Osteoblast (primary cell): ENCODE data around the gene CBLN3. TPM values are rescaled to one million over a fixed set of nuclear protein-coding genes. Genes with fewer than 3 reads are reported as not detected.
A peak's percentile ranks its signal among the peaks of the same experiment; 100 is the strongest.

Experiments
- DNase-seq: peaks from one replicate; pipeline ENCODE4 v3.0.0; 2011; ENCODE audit warnings: low spot score, mixed read lengths; ENCODE audit not compliant: insufficient read length; ENCODE audit errors: missing footprints
- H2AFZ ChIP-seq: 2 replicates; pipeline ENCODE4 v1.6.0; 2011; ENCODE audit warnings: mild to moderate bottlenecking, low read length
- H3K27ac ChIP-seq: 2 replicates; pipeline ENCODE4 v1.5.1; 2011; ENCODE audit warnings: mild to moderate bottlenecking, low read depth, low read length, moderate library complexity
- H3K27me3 ChIP-seq: 2 replicates; pipeline ENCODE4 v1.6.0; 2012; ENCODE audit warnings: mild to moderate bottlenecking, control low read depth, inconsistent platforms, low read length, moderate library complexity; ENCODE audit not compliant: insufficient read depth
- H3K36me3 ChIP-seq: 2 replicates; pipeline ENCODE4 v1.5.1; 2011; ENCODE audit warnings: mild to moderate bottlenecking, low read length, control low read depth, moderate library complexity; ENCODE audit not compliant: insufficient read depth
- H3K4me1 ChIP-seq: 2 replicates; pipeline ENCODE4 v1.5.1; 2011; ENCODE audit warnings: mild to moderate bottlenecking, low read length, control low read depth, moderate library complexity; ENCODE audit not compliant: insufficient read depth
- H3K4me2 ChIP-seq: 2 replicates; pipeline ENCODE4 v1.6.0; 2011; ENCODE audit warnings: mild to moderate bottlenecking, low read length; ENCODE audit not compliant: insufficient read depth
- H3K4me3 ChIP-seq: fragments of 200-600 bp; sonication (generic); 3 replicates; pipeline ENCODE4 v1.5.1; 2012; ENCODE audit warnings: mild to moderate bottlenecking, low read length, inconsistent platforms; ENCODE audit not compliant: insufficient read depth
- H3K79me2 ChIP-seq: 2 replicates; pipeline ENCODE4 v1.6.0; 2012; ENCODE audit warnings: mild to moderate bottlenecking, low read length, control low read depth, inconsistent platforms; ENCODE audit not compliant: insufficient read depth
- H3K9me3 ChIP-seq: 2 replicates; pipeline ENCODE4 v1.5.1; 2011; ENCODE audit warnings: low read depth, low read length, control low read depth
- H4K20me1 ChIP-seq: 2 replicates; pipeline ENCODE4 v1.6.0; 2012; ENCODE audit warnings: mild to moderate bottlenecking, low read length, control low read depth; ENCODE audit not compliant: insufficient read depth
- total RNA-seq: library from RNA; depleted of rRNA; stranded (reverse); fragments of >200 nt; gene quantifications from 2 replicates; pipeline ENCODE4 v1.2.3, GENCODE V29; 2012
- TF ChIP-seq, protein P1 (sequence below): IDR thresholded peaks from 2 replicates; pipeline ENCODE4 v1.5.1; 2011; ENCODE audit warnings: mild to moderate bottlenecking, low read depth, low read length, moderate library complexity; ENCODE audit errors: extremely low read depth

CBLN3 gene
- total RNA-seq, 1 donor: 4.0 TPM

DNA sequence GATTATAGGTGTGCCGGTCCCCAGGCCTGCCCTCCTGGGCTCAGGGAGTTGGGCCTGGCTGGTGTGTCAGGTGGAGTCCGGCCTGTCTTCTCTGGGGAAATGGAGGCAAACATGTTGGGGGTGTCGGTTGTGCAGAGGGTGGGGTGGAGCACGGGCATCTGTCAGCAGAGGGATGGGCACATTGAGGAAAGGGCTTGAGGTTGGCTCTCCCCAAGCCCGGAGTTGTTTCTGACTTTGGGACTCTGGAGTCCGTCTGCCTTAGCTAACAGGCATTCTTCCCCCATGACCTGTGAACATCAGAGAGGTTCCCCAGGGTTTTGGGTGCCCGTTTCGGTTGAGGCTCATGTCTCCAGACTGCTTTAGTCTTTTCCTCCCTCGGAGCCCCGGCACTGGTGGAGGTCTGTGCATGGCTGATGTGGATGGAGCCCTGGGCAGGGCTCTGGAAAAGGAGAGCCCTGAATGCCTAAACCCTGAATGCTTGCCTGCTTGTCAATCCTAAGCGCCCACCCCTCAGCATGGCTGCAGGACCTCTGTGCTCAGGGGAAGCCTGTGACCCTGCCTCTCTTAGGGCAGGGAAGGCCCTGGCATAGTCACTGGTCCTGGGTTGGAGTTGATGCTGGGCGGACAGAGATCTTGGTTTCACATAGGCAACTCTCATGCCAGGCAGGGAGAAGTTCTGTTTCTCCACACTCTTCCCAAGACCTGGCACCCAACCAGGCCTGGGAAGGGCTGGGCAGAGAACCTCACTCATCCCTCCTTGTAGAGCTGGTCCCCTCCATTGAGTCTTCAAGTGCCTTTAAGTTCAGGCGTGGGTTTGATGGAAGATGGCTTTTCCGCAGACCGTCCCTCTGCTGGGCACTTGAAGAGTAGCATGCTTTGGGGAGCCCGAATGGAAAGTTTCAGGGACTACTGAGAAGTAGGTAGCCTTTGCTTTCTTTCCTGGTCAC, 17.8 kb downstream of the CBLN3 start:
- H3K27ac ChIP-seq: no peak overlapping the region
- peak; percentile 93 for DNase-seq
- no peaks in the 10 kb centered on the region for H3K36me3 ChIP-seq
- no peak overlapping the region for H2AFZ ChIP-seq
- no peaks in the 10 kb centered on the region for H3K79me2 ChIP-seq
- H3K4me1 ChIP-seq: no peaks in the 10 kb centered on the region
- TF ChIP-seq, protein P1, sequence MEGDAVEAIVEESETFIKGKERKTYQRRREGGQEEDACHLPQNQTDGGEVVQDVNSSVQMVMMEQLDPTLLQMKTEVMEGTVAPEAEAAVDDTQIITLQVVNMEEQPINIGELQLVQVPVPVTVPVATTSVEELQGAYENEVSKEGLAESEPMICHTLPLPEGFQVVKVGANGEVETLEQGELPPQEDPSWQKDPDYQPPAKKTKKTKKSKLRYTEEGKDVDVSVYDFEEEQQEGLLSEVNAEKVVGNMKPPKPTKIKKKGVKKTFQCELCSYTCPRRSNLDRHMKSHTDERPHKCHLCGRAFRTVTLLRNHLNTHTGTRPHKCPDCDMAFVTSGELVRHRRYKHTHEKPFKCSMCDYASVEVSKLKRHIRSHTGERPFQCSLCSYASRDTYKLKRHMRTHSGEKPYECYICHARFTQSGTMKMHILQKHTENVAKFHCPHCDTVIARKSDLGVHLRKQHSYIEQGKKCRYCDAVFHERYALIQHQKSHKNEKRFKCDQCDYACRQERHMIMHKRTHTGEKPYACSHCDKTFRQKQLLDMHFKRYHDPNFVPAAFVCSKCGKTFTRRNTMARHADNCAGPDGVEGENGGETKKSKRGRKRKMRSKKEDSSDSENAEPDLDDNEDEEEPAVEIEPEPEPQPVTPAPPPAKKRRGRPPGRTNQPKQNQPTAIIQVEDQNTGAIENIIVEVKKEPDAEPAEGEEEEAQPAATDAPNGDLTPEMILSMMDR: peak; percentile 76
- H3K9me3 ChIP-seq: no peaks in the 10 kb centered on the region
- no peaks in the 10 kb centered on the region for H4K20me1 ChIP-seq
- no peak overlapping the region for H3K4me2 ChIP-seq
- no peaks in the 10 kb centered on the region for H3K27me3 ChIP-seq
- H3K4me3 ChIP-seq: no peak overlapping the region

DNA sequence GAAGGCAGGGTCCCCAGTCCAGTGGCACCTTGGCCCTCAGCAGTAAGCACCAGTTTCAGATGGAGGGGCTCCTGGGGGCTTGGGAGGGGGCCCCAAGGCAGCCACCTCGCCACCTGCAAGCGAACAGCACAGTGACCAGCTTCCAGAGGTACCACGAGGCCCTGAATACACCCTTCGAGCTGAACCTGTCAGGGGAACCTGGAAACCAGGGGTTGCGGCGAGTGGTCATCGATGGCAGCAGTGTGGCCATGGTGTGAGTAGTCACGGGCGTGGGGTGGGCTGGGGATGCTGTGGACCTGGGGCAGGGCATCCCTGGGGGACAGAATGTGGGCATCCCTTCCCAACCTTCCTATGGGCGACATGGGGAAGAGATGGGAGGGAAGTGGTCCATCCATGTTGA, 19.5 kb downstream of the CBLN3 start:
- no peaks in the 10 kb centered on the region for H3K9me3 ChIP-seq
- no peak overlapping the region for H2AFZ ChIP-seq
- DNase-seq: no peak
- no peaks in the 10 kb centered on the region for H3K4me1 ChIP-seq
- no peaks in the 10 kb centered on the region for H3K79me2 ChIP-seq
- H4K20me1 ChIP-seq: no peaks in the 10 kb centered on the region
- no peak overlapping the region for H3K4me2 ChIP-seq
- no peaks in the 10 kb centered on the region for H3K36me3 ChIP-seq
- H3K27ac ChIP-seq: no peak overlapping the region
- TF ChIP-seq, protein P1: no peak
- no peaks in the 10 kb centered on the region for H3K27me3 ChIP-seq
- no peak overlapping the region for H3K4me3 ChIP-seq

DNA sequence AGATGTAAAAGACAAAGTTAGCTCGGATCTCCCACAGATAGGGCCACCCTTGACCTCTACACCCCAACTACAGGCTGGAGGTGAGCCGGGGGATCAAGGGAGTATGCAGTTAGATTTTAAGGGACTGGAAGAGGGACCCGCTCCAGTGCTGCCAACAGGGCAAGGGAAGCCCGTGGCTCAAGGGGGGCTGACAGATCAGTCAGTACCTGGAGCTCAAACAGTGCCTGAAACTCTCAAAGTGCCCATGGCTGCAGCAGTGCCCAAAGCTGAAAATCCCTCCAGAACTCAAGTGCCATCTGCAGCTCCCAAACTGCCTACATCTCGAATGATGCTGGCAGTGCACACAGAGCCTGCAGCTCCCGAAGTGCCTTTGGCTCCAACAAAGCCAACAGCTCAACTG, 20.3 kb downstream of the CBLN3 start:
- H3K4me3 ChIP-seq: no peak overlapping the region
- H2AFZ ChIP-seq: no peak overlapping the region
- H3K4me1 ChIP-seq: no peaks in the 10 kb centered on the region
- H3K27me3 ChIP-seq: no peaks in the 10 kb centered on the region
- no peak overlapping the region for H3K27ac ChIP-seq
- no peaks in the 10 kb centered on the region for H3K9me3 ChIP-seq
- no peaks in the 10 kb centered on the region for H3K36me3 ChIP-seq
- H4K20me1 ChIP-seq: no peaks in the 10 kb centered on the region
- no peak for DNase-seq
- no peak overlapping the region for H3K4me2 ChIP-seq
- TF ChIP-seq, protein P1: no peak
- H3K79me2 ChIP-seq: no peaks in the 10 kb centered on the region

DNA sequence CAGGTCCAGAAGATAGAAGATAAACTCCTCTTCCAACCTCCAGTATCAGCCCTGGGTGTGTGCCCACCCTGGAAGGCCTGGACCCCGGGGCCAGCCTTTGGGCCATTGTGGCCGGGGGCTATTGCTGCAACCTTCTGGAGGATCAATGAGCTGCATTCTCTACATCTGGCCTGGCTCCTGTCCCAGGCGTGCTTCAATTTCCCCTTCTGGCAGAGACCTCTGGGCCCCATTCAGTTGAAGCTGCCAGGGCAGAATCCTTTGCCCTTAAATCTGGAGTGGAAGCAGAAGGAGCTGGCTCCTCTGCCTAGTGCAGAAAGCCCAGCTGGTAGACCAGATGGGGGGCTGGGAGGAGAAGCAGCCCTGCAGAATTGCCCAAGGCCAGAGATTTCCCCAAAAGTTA, 20.7 kb downstream of the CBLN3 start:
- H3K27ac ChIP-seq: no peak overlapping the region
- no peak overlapping the region for H3K4me3 ChIP-seq
- no peak overlapping the region for H3K4me2 ChIP-seq
- H3K36me3 ChIP-seq: no peaks in the 10 kb centered on the region
- peaks cover under 1% of the 10 kb centered on the region for H3K4me1 ChIP-seq
- H3K9me3 ChIP-seq: no peaks in the 10 kb centered on the region
- TF ChIP-seq, protein P1: no peak
- no peaks in the 10 kb centered on the region for H4K20me1 ChIP-seq
- no peak for DNase-seq
- H3K79me2 ChIP-seq: no peaks in the 10 kb centered on the region
- no peaks in the 10 kb centered on the region for H3K27me3 ChIP-seq
- H2AFZ ChIP-seq: no peak overlapping the region
